ENCODE results near the gene ELK1. TPM values are rescaled to one million over a fixed set of nuclear protein-coding genes. Genes with fewer than 3 reads are reported as not detected.

The ELK1 gene
- total RNA-seq, 1 experiment from 2014 or later: 57.0 TPM

- TF ChIP-seq ZBTB33 (IDR thresholded peaks at IDR 0.05; ENCODE audit: extremely low read depth, insufficient replicate concordance, low read length) (no peak), POLR2AphosphoS5 (IDR thresholded peaks at IDR 0.05; ENCODE audit: low read depth, low read length) (no peak), SP1 (IDR thresholded peaks at IDR 0.05; ENCODE audit: low read depth) (no peak), CEBPB (IDR thresholded peaks at IDR 0.05; ENCODE audit: low read depth) (no peak)
Observed at GRCh38 chrX:47664737-47665136, 14.4 kb upstream of the ELK1 start (continued).

DNA sequence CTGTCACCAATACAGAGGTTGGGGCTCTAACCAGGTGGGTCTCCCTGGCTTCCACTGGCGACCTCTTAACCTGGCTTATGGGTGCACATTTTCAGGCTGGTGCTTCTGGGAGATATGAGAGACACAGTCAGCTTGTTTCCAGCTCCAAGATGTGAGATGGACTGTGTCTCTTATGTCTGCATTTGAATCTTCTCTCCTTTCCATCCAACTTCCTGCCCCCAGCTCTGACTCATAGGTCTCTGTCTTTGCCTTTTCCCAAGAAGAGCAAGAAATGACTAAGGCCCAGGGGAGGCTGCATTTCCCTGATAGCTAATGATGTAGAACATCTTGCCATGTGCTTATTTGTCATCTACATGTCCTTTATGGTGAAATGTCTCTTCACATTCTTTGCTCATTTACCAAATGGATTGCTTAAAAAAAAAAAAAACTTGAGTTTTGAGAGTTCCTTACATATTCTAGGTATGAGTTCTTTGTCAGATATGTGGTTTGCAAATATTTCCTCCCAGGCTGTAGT, 11.8 kb upstream of the ELK1 start:
- no peak for TF ChIP-seq ZBTB33 (IDR thresholded peaks at IDR 0.05; ENCODE audit: extremely low read depth, insufficient replicate concordance, low read length)
- TF ChIP-seq FOSL1 (IDR thresholded peaks at IDR 0.05; ENCODE audit: low read depth): peak; percentile 21; the same call in 1 of the 2 replicates
- intact Hi-C loops (cut with micrococcal nuclease): no loop called here
- ChIA-PET CTCF (no interaction called here), POLR2A (no interaction called here), RAD21 (ENCODE audit: low non-redundant PET in 1 of 2, low total read pairs in 2 of 2, uncharacterized antibody in 2 of 2, unreplicated experiment in 2 of 2) (no interaction called here)
- peaks cover 5 to 24% of the 10 kb centered on the region in 2 experiments; a peak in 3 of 4 replicates for H3K4me1 ChIP-seq (ENCODE audit: control insufficient read depth in 1 of 2, insufficient read depth in 2 of 2, low read length in 2 of 2)
- no peaks in the 10 kb centered on the region for H3K9me2 ChIP-seq (ENCODE audit: insufficient read depth)
- H3K9me3 ChIP-seq (ENCODE audit: control insufficient read depth in 1 of 2, insufficient read depth in 1 of 2, low read depth in 1 of 2, low read length in 2 of 2): no peaks in the 10 kb centered on the region
- BruUV-seq (replicated peaks): no TSS peak
- H3K36me3 ChIP-seq (ENCODE audit: control insufficient read depth in 1 of 2, insufficient read depth in 2 of 2, low read length in 2 of 2): peaks cover 0 to 5% of the 10 kb centered on the region in 2 experiments; a peak in 1 of 4 replicates
- H3K9ac ChIP-seq (ENCODE audit: low read length): no peak overlapping the region
- DNase-seq (ENCODE audit: low read depth, low spot score): no peak
- no peak overlapping the region for H3K4me3 ChIP-seq (replicated peaks in 1 of 2; ENCODE audit: low read depth in 1 of 2, low read length in 2 of 2)
- no peak for ATAC-seq
- peaks cover 10% of the 10 kb centered on the region for H3K79me2 ChIP-seq (ENCODE audit: insufficient read depth, low read length)
- no peaks in the 10 kb centered on the region for H3K27me3 ChIP-seq (ENCODE audit: insufficient read depth, low read length)
- peak overlapping the region; percentile 44 for H3K4me2 ChIP-seq (ENCODE audit: low read length)
- no peak overlapping the region for H2AFZ ChIP-seq (ENCODE audit: low read depth, low read length, poor library complexity, severe bottlenecking)
- H4K20me1 ChIP-seq (ENCODE audit: insufficient read depth): no peaks in the 10 kb centered on the region
- no peak overlapping the region for H3K27ac ChIP-seq (ENCODE audit: low read depth, low read length)
